ES-I3 (cell line): ENCODE measurements around the gene XPR1.

Experiments used
- H3K36me3 ChIP-seq: 2 replicates; pipeline ENCODE4 v1.6.1; 2013; ENCODE audit warnings: mild to moderate bottlenecking, low read length, control low read depth, moderate library complexity; ENCODE audit not compliant: insufficient read depth
- H3K4me1 ChIP-seq: 2 replicates; pipeline ENCODE4 v1.6.1; 2013; ENCODE audit warnings: mild to moderate bottlenecking, control low read depth, low read length; ENCODE audit not compliant: insufficient read depth
- H3K9ac ChIP-seq: 2 replicates; pipeline ENCODE4 v1.6.1; 2013; ENCODE audit warnings: low read depth, mild to moderate bottlenecking, low read length, moderate library complexity
- H3K9me3 ChIP-seq: 2 replicates; pipeline ENCODE4 v1.6.1; 2013; ENCODE audit warnings: mild to moderate bottlenecking, low read length, moderate library complexity; ENCODE audit not compliant: control insufficient read depth, insufficient read depth

Gene XPR1

DNA sequence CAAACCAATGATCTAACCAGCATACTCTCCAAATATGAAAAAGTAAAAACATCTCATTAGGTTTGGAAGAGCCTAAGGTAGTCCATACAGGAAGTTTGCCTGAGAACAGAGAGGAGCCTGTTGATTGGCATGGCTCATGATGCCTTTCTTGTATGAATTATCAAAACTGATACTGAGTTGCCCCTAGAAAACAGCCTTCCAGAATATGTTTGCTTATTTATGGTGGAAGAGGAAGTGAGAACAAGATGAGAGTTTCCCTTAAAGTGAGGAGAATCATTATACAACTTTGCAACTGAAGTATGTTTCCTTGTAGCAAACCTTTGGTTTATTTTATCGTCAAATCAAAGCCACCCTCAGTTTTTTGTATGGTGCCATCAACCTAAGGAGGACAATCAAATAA is 257.0 kb downstream of the XPR1 start:
- Histone ChIP-seq H3K9ac (no peak overlapping the region), H3K9me3 (no peaks in the 10 kb centered on the region), H3K4me1 (0 out of 2 replicates have a peak, but pooled peaks cover 3% of the 10 kb centered on the region), H3K36me3 (no peaks in the 10 kb centered on the region)

DNA sequence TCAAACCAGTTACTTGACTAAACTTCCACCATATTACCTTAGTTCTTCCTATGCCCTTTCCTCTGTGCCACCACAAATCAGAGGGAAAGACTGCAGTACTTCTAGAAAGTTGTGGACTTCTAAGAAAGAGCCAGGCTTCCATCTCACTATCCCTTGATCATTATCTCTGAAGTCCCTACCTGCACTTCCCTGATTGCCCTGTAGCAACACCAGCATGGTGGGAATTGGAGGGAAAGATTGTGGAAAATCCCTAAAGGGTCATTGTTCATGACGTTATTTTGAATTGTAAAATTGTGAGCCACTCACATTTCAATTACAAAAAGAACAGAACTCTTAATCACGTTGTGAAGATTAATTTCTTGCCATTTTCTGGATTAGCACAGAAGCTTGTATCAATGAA is 257.5 kb downstream of the XPR1 start:
- 0 out of 2 replicates have a peak, but pooled peaks cover 5% of the 10 kb centered on the region for H3K4me1 ChIP-seq
- no peaks in the 10 kb centered on the region for H3K36me3 ChIP-seq
- H3K9ac ChIP-seq = no peak overlapping the region
- H3K9me3 ChIP-seq = no peaks in the 10 kb centered on the region

DNA sequence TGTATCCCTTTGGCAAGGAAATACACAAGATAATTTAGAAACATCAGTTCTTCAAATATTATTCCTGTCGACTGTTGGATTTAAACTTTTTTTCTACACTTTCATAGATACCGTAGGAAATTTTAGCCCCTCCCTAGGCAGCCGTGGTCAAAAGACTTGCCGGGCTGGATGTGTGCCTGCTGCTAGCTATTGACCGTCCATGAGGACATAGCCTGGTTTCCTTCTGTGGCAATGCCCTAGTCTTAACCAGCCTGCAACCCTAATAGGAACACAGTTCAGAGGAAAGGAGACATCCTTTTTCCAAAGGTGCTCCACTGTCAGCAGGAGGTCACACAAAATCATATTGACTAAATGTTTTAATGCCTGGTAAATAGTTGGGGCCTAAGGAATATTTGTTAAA is 260.4 kb downstream of the XPR1 start:
- Histone ChIP-seq H3K9ac (no peak overlapping the region), H3K4me1 (0 out of 2 replicates have a peak, but pooled peaks cover 5% of the 10 kb centered on the region), H3K9me3 (no peaks in the 10 kb centered on the region), H3K36me3 (no peaks in the 10 kb centered on the region)

DNA sequence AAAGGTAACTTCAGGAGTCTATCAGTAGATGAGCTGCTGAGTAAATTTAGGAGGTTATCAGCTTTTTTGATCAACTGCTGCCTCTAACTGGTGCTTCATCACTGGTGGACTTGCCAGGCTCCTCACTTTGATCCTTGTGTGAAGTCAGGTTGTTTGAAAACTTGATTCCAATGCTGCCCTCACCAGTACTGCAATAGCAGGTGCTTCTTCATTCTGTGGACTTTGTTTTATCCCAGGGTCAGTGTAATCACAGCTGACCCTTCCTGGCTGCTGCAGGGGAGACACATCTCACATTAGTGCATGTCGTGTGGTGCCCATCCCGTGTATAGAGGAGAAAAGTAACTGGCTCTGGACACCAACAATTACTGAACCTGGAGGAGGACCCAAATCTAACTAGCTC is 260.9 kb downstream of the XPR1 start:
- 0 out of 2 replicates have a peak, but pooled peaks cover 5% of the 10 kb centered on the region for H3K4me1 ChIP-seq
- no peaks in the 10 kb centered on the region for H3K9me3 ChIP-seq
- no peak overlapping the region for H3K9ac ChIP-seq
- no peaks in the 10 kb centered on the region for H3K36me3 ChIP-seq

DNA sequence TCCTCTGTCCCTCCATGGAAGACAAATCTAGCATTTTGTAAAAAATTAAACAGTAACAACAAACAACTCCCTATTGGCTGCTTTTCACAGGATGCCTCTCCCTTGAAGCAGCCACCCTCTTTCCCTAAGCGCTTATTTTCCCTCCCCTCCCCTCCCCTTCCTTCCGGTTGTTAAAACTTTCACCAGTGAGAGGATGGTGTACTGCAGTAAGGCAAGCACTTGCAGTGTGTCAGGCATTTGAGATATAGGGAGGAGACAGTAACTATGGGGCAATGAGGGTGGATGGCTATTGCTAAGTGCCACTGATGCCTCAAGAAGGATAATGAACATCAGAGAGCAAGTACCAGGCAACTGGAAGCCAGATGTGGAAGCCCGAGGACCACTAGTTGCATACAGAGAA is 261.8 kb downstream of the XPR1 start:
- Histone ChIP-seq H3K36me3 (no peaks in the 10 kb centered on the region), H3K9ac (no peak overlapping the region), H3K4me1 (peaks cover 10% of the 10 kb centered on the region), H3K9me3 (no peaks in the 10 kb centered on the region)

GRCh38 chr1:180896161-180896560 is 264.3 kb downstream of the XPR1 start:
- no peaks in the 10 kb centered on the region for H3K36me3 ChIP-seq
- peaks cover 22% of the 10 kb centered on the region for H3K4me1 ChIP-seq
- H3K9me3 ChIP-seq = no peaks in the 10 kb centered on the region
- H3K9ac ChIP-seq = no peak overlapping the region

GRCh38 chr1:180898441-180899219 is 266.8 kb downstream of the XPR1 start:
- no peaks in the 10 kb centered on the region for H3K9me3 ChIP-seq
- H3K4me1 ChIP-seq = peaks cover 22% of the 10 kb centered on the region
- H3K9ac ChIP-seq = no peak overlapping the region
- no peaks in the 10 kb centered on the region for H3K36me3 ChIP-seq

GRCh38 chr1:180899262-180899661 is 267.4 kb downstream of the XPR1 start:
- no peaks in the 10 kb centered on the region for H3K36me3 ChIP-seq
- H3K9ac ChIP-seq = no peak overlapping the region
- peaks cover 17% of the 10 kb centered on the region for H3K4me1 ChIP-seq
- no peaks in the 10 kb centered on the region for H3K9me3 ChIP-seq

DNA sequence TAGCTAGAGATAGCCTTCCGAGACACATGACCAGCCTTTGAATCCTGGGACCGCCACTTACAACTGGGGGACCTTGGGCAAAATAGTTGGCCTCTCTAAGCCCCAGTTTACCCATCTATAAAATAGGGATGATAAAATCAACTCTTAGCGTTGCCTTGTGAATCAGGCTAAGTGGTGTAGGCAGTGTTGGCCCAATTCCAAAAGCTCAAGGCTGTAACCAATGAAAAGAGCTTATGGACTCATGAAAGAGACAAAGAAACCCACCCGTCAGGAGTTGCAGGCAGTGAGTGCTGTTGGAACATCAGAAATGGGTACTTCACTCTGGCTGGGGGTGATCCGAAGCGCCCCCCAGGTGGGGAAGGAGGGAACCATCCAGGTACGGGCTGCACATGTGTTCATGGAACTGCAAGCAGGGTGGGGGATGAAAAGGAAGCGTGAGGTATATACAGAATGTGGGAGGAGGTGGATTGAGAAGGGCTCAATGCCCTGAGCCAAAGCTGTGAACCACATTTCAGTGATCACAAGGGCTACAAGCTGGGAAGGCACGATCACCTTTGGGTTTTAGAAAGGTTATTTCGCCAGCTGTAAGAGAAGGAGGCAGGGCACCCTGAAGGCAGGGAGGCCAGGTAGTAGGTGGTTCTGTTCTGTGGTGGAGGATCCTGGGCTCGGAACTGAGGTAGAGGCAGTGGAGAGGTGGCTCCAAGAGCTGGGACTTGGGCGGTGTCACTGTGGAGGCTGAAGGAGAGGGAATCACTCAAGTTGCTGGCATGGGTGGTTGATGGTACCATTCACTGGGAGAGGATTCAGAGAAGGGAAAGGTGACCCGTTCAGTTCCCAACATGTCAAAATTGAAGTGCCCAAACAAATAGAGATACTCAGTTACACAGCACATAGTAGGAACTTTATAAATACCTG is 269.5 kb downstream of the XPR1 start:
- Histone ChIP-seq H3K36me3 (no peaks in the 10 kb centered on the region), H3K9ac (no peak overlapping the region), H3K9me3 (no peaks in the 10 kb centered on the region), H3K4me1 (peaks cover 17% of the 10 kb centered on the region)

DNA sequence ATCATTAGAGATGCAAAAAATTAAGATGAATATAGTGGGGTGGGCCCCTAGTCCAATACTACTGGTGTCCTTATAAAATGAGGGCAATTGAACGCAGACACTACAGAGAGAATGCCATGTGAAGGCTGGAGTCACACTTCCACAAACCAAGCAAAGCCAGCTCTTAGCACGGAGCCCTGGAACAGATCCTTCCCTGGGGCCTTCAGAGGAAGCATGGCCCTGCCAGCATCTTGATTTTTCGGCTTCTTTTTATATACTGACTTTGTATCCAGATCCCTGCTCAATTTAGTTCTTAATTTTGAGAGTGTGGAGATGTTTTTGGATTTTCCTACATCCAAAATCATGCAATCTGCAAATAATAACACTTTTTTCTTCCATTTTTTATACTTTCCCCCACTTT is 270.7 kb downstream of the XPR1 start:
- Histone ChIP-seq H3K4me1 (peaks cover 17% of the 10 kb centered on the region), H3K9ac (no peak overlapping the region), H3K36me3 (no peaks in the 10 kb centered on the region), H3K9me3 (no peaks in the 10 kb centered on the region)

DNA sequence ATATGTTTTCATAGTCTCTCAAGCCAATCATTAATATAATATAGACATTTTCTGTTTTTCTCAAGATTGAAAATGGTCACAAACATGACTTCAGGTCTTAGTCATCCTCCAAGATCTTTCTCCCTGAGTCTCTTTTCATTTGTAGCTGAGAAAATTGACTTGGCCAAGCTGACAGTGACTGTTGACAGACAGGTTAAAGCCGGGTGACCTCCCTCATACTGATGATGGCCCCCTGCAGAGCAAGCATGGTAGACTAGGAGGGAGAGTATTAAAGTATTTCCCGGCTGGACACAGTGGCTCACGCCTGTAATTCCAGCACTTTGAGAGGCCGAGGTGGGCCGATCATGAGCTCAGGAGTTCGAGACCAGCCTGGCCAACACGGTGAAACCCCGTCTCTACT is 274.1 kb downstream of the XPR1 start:
- H3K4me1 ChIP-seq = no peaks in the 10 kb centered on the region
- H3K9me3 ChIP-seq = no peaks in the 10 kb centered on the region
- H3K9ac ChIP-seq = no peak overlapping the region
- H3K36me3 ChIP-seq = no peaks in the 10 kb centered on the region

- H3K36me3 ChIP-seq = no peaks in the 10 kb centered on the region
- no peak overlapping the region for H3K9ac ChIP-seq
- H3K4me1 ChIP-seq = no peaks in the 10 kb centered on the region
- no peaks in the 10 kb centered on the region for H3K9me3 ChIP-seq
Observed at GRCh38 chr1:180906511-180906910, 274.7 kb downstream of the XPR1 start.

- Histone ChIP-seq H3K36me3 (no peaks in the 10 kb centered on the region), H3K4me1 (no peaks in the 10 kb centered on the region), H3K9ac (no peak overlapping the region), H3K9me3 (no peaks in the 10 kb centered on the region)
Observed at GRCh38 chr1:180907313-180908055, 275.7 kb downstream of the XPR1 start.

DNA sequence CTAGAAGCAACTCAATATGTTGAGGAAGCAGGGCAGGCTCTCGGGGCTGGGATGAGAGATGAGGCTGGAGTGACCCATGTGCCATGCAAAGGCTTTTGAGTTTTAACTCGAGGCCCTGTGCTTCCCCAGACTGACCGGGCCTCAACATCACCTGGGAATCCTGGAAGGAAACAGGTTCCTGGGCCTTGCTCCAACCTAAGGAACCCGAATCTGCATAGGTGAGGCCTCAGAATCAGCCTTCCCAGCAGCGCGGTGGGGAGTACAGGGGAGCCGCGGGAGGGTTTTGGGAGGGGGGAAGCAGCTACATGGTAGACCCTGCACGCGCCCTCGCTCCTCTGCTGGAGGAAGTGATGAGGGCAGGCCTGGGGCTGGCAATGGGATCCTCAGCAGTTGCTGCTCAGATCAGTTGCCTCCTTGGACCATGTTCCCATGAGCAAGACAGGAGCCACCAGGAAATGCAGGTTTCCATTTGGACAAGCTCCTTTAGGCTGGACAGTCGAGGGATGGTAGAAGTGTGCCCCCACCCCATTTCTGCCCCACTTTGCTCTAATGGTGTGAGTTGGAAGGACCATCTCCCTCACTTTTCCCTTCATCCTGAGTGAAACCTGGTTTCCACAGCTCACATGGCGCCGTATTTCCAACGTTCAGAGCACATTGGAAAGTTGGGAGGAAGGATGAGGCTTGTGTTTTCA is 276.4 kb downstream of the XPR1 start:
- no peak overlapping the region for H3K9ac ChIP-seq
- H3K4me1 ChIP-seq = no peaks in the 10 kb centered on the region
- no peaks in the 10 kb centered on the region for H3K36me3 ChIP-seq
- no peaks in the 10 kb centered on the region for H3K9me3 ChIP-seq
